ENCODE data around the gene PNLDC1.
A peak's percentile ranks its signal among the peaks of the same experiment; 100 is the strongest.

PNLDC1 gene

GRCh38 chr6:159758031-159759001 is 41.8 kb upstream of the PNLDC1 start:
- peak; percentile 35; the same call in 1 of the 2 replicates for TF ChIP-seq CTCF (IDR thresholded peaks at IDR 0.05; ENCODE audit: low read depth, low read length)
- H3K4me3 ChIP-seq (ENCODE audit: low read depth, low read length), result no peak overlapping the region

GRCh38 chr6:159759645-159760044 is 40.4 kb upstream of the PNLDC1 start:
- H3K4me3 ChIP-seq (ENCODE audit: low read depth, low read length), result no peak overlapping the region
- TF ChIP-seq CTCF (IDR thresholded peaks at IDR 0.05; ENCODE audit: low read depth, low read length), result no peak

DNA sequence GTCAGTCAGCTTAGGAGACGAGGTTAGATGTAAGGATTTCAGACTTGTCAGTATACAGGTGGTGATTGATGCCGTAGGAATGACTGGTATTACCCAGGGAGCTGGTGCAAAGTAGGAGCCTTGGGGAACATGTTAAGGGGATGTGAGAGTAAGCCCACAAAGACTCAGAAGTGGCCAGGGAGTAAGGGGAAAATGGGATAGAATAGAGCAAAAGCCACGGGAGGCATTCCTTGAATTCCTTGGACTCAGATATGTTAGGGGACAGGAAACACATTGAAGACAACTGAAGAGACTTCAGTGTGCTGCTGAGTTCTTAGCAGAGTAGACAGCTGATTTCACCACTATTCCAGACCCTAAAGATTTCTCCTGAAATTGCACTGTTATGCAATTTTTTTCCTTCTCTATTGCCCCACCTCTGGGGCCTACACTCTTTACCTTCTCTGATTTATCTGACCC is 39.4 kb upstream of the PNLDC1 start:
- TF ChIP-seq CTCF (IDR thresholded peaks at IDR 0.05; ENCODE audit: low read depth, low read length), result no peak
- peak overlapping the region; percentile 47 for H3K4me3 ChIP-seq (ENCODE audit: low read depth, low read length)

DNA sequence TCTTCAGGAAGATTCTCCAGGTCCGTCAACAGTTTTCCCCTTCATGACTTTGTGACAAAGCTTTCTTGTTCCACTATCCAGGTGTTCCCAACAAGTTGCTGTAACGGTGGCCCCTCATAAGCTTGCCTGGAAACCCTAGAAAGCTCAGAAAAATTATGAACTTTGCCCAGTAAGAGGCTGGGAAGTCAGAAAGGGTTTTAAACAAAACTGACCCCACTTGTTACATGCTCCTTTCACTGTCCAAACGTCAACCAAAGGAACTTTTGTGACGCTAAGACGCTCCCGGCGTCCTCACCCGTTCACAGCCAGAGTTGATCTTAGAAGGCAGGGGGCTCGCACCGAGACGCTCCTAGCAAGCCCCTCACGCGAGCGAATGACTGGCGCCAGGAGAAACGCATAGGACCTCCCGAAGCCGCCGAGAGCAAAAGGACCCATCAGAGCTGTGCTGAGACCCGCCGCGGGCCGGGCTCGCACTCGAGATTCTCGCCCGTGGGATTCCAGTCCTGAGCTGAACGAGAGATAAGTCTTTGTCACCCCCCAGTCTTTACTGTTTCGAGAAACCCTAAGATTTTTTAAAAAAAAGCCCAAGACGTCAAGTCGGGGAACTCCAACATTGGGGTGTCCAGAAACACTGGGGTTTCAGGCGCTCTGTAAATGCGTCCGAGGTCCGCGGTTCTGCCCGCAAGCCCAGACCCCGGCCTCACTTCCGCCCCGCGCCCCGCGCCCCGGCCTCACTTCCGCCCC is 38.8 kb upstream of the PNLDC1 start:
- no peak for TF ChIP-seq CTCF (IDR thresholded peaks at IDR 0.05; ENCODE audit: low read depth, low read length)
- H3K4me3 ChIP-seq (ENCODE audit: low read depth, low read length), result peak overlapping the region; percentile 47

- no peak for TF ChIP-seq CTCF (IDR thresholded peaks at IDR 0.05; ENCODE audit: low read depth, low read length)
- H3K4me3 ChIP-seq (ENCODE audit: low read depth, low read length), result peak within 1 kb of the TSS; percentile 78
These were observed 38.0 kb upstream of the PNLDC1 start, which contains the start of gene ACAT2 for GRCh38 chr6:159761873-159762680. TSS of gene ACAT2 (plus strand) at chr6:159762045. CDS start at chr6:159762088, 43 bp downstream.

GRCh38 chr6:159762681-159763293 is 37.3 kb upstream of the PNLDC1 start:
- peak overlapping the region; percentile 78 for H3K4me3 ChIP-seq (ENCODE audit: low read depth, low read length)
- TF ChIP-seq CTCF (IDR thresholded peaks at IDR 0.05; ENCODE audit: low read depth, low read length), result no peak

Data from WI38 (cell line).